NCI-H2081 treated with DMSO at 0.1 percent for 48 hours (cell line): ENCODE data around the gene PC.

Experiments
- DNase-seq: peaks from one replicate; lab custom pipeline; 2025; lab: John Stamatoyannopoulos, UW

The PC gene

DNA sequence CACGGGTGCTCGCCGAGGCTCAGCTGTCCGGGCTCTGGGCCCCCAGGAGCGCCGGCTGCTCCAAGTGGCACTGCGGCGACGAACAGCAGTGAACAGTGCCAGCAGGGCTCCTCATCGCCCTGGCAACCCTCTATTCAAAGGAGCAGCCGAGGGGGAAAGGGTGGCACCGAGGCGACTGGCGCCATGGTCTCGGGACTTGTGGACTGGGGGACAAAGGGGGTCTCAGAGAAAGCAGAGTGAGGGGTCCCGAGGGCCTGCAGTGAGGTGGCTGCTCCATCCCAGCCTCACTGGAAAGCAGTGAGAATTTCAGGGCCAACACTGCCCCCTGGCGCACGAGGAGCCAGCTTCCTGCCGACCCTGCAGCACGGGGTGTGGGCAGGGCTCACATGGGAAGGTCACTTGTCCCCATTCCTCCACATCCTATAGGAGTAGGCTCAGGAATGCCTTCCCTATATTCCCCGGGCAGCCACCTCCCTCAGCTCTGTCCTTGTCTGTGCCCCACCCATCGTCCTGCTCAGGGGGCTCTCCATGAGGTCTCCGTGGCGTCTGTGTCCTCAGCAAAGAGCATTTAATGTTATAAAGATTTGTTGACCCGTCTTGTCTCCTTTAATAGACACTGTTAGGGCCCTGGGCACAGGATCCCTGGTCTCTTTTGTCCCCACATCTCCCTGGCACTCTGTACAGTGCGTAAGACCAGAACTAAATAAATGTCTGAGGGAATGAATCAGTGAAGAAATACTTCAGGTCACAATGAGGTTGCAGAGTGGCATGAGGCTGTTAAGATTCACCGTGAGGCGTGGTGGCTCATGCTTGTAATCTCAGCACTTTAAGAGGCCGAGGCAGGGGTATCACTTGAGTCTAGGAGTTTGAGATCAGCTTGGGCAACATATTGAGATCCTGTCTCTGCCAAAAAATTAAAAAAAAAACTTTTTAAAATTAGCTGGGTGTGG lies 74.9 kb downstream of the PC start:
- DNase-seq, result no peak

DNA sequence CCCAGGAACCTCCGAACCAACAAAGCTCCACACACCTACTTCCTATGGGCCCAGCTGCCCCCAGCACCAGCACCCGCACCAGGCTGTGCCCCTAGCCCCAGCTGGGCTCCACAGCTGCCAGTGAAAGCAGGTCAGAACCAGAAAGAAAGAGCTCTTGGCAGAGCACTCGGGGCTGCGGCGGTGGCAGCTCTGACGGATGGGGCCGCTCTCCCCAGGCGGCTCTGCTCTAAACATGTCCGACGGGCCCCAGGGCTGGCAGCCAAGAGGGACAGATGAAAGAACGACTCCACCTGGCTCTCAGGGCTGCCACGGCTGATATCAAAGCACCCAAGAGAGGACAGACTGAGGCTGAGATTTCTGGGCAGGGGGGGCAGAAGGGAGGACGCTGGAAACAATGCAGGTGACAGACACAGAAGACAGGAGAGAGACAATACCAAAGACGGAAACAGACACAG lies 75.6 kb downstream of the PC start:
- DNase-seq, result peak; percentile 72

DNA sequence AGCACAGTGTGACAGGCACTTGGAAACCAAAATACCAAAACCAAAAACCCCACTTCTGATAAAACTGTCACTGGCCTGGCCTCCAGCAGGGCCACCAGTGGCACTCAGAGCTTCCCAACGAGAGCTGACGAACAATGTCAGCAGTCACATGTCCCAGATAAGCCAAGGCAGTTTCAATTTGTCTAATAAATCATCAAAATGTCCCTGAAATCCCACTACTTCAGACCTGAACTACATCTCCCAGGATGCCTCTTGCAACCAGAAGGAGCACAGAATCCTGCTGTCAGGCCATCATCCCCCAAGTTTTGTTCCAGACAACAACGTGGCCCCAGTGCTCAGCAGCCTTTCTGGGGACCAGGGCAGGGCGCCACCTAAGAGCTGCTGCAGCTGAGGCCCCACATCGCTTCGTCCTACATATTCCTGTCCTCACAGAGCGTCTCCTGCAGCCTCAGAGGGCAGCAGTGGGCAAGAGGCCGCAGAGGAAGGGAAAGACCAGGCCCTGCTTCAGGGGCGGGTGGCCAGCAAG lies 76.2 kb downstream of the PC start:
- no peak for DNase-seq

DNA sequence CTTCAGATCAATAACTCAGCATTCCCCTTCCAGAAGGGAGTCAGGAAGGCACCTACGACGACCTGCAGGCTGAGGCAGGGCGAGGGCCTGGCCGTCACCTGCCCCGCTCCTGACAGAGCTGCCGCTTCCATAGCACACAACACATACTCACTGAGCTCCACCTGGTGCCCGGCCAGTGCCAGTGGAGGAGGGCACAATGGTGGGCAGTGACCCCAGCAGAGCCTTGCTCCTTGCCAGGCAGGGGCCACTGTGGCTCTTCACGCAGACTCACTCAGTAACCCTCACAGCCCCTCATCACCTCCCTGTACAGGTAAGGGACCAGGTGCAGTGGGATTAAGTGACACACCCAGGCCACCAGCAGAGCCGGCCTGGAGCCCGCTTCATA lies 76.7 kb downstream of the PC start:
- no peak for DNase-seq

DNA sequence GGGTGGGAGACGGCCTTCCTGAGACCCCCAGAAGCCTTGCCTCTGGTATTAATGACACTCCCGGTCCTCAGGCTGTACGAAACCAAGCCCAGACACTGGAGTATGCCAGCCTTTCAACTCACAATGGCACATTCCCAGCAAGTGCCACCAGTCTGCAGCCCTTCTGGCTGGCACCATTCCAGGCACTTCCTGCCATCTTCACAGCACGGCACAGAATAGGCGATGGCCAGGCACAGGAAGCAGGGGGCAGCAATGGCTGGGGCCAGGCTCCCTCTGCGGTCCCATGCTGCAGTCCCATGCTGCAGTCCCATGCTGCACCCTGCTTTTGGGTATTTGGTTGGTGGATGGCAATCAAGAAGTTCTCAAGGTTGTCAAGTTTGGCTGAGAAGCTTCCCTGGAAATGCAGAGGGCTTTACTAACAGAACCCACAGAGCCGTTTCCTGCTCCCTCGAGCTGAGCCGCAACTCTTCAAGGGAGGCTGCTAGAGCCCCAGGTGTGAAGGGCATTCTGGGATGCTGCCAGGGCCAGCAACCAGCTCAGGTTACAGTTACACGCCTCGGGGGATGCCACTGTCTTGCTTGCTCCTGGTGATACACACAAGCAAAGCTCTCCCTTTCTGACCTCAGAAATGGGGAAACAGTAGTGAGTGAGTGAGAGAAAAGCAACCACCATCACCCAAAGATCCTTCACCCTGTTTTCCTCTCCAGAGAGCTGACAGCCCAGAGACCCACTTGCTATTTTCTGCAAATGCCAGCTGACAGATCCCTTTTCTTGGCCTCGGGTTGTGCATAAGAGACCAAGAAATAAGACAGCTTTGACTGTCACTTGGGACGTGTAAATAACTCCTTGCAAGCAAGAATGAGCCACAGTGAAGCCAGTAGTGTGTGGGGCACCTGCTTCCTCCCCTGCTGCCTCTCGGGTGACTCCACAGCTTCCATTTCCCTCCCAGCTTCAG lies 77.4 kb downstream of the PC start:
- DNase-seq, result peak; percentile 70

DNA sequence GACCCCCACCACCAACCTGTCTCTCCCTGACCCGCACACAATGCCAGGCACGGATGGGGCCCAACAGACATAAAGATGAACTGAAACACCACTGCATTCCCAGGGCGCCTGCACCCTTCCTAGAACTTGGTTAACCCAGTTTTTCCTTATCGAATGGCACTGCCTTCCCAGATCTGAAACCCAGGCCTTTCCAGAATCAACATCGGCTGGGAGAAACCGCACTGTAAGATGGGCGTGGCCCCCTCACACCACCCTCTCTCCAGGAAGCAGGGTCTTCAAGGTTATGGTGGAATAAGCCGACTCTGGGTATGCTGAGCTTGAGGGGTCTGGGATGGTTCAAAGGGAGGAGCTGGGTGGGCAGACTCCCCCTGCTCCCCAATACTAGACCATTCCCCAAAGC lies 78.2 kb downstream of the PC start:
- no peak for DNase-seq

DNA sequence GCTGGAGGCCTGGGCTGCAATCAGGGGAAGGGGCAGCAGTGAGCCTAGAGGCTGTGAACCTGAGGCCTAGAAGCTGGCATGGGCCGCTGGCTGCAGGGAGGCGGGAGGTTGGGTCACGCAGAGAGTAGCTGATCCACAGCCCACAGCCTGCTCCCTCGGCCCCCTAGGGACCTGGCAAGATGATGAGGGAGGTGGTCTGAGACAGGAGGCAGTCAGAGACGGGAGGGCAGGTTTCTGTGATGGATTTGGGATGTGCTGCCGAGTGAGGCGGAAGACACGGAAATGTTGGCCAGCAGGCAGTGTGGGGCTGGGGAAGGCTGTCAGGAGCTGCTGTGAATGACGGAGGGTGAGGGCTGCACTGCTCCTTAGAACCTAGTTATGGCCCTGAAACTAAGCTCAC lies 78.6 kb downstream of the PC start:
- no peak for DNase-seq

DNA sequence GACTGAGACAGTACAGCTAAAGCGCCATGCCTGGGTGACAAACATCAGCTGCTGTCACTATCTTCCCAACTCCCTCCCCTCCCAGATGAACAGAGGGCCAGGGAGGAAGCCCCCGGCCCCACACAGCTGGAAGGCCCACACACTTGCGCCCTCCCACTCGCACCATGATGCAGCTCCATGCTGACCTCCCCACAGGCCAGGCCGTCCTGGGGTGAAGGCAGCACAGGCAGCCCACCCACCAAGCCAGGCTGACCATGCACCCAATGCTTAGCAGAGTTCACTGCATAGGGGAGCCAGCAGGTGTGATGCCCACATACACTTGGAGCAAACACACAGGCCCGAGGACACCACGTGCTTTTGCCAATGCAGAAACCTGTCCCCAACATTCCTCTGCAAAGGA lies 79.2 kb downstream of the PC start:
- DNase-seq, result no peak

DNA sequence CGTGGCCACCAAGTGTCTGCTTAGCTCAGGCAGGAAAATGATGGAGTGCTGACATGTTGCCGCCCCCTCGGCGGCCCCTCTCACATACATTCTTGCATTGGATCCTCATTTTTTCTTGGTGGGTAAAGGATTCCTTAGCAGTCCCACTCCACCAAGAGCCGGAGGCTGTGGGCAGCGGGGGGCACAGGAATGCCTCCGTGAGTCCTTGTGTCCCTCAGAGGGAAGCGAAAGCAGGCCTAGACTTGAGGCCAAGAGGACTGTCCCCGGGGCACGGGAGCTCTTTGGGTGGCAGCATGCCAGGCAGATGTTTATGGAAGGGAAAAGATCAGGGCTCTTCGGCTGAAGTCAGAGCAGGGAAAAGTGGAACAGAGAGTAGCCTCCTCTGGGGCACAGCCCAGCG lies 79.7 kb downstream of the PC start:
- no peak for DNase-seq

DNA sequence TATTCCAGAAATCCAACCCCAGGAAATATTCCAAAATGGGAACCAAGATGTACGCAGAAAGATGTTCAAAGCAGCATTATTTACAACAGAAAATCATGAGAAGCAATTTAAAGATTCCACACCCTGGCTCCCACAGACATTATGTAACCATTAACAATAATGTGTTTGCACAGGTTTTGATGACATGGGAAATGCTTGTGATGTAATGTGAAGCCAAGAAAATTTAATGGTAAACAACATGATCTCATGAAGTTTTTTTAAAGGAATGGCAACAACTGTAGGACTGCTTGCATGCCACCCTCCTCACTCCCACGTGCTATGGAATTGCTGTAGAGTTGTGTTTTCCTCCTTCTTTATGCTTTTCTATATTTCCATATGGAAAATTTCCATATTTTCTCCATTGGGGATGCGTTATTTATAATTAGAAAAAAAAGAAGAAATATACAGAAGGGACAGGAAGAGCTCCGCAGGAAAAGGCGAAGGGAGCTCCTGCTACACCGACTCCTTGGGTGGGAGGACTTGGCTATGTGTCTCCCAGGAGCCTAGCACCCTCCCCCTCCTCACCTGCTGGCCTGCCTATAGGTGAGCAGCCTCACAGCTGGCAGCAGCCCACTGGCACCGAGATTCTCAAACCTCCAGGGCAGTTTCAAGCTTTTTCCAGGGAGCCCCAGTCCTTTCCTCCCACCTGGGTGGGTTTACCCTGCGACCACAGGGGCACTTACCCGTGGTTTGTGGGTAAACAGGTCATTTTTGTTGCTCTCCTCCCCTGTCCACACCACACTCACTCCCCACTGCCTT lies 80.4 kb downstream of the PC start:
- no peak for DNase-seq

DNA sequence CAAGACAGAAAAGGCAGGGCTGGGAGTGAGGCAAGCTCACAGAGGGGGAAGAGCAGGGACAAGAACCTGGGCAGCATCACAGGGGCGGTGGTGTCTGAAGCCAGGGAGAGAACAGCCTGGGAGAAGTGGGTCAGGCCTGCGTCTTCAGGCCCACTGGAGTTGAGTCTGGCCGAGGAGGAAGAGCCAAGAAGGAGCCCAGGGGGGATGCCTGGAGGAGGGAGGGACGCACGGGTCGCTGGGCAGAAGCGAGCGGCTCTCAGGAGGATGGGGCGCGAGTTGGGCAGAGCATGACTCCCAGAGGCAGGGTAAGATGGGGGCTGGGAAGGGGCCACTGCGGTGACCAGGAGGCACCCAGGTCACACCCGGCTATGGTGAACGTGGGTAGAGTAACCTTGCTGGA lies 82.8 kb downstream of the PC start:
- DNase-seq, result no peak

DNA sequence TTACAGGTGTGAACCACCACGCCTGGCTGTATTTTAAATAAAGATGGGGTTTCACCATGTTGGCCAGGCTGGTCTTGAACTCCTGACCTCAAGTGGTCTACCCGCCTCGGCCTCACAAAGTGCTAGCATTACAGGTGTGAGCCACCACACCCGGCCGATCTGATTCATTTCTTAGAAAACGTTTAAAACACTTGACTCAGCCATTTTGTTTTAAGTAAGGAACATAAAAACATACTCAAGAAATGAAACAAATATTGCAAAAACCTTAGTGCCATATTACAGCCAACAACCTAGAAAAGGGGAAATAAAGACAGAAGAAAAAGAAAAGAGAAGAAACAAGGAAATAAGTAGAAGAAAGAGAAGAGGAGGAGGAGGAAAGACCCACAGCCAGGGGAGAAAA lies 84.0 kb downstream of the PC start:
- DNase-seq, result no peak

DNA sequence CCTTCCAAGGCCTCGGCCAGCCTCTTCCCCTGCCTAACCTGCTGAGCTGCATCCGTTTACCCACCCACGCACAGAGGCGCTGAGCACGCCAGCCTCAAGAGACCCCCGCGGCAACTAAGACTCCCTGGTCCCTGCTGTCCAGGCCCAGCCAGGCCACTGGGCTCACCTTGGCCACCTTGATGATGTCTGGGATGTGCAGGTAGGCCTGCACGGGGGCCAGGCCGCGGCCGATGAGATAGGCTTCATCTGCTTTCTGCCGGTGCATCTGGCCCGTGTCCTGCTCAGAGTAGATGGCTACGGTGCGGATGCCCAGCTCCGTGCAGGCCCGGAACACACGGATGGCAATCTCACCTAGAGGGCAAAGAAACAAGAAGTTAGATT lies 86.7 kb downstream of the PC start:
- no peak for DNase-seq

DNA sequence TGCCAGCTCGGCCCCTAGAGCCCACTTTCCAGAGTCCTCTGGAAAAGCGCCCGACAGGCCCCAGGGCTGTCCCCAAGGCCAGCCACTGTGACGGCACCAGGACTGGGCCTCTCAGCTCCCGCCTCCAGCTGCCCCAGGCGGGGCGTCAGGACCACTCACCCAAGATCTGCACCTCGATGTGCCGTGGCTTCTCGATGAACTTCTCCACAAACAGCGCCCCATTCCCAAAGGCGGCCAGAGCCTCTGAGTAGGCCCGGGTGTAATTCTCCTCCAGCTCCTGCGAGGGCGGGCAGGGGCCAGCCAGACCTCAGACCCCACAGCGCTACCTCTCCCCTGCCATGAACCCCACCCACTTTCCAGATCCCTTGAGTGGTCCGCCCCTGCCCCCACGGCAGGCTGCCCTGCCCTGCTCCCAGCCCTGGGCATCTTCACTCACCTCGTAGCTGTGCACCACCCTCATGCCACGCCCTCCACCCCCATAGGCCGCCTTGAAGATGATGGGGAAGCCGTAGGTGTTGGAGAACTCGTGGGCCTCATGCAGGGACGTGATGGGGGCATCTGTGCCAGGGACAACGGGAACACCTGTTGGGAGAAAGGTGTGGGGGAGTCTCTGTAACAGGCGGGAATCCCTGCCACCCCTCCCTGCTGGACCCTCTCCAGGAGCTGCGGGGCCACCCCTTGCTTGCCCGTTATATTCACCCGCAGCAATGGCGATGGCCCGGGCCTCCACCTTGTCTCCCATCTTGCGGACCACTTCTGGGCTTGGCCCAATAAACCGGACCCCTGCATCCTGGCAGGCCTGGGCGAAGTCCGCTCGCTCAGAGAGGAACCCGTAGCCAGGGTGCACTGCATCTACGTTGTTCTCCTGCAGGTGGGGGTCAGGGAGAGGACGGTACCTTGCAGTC lies 87.3 kb downstream of the PC start:
- no peak for DNase-seq

DNA sequence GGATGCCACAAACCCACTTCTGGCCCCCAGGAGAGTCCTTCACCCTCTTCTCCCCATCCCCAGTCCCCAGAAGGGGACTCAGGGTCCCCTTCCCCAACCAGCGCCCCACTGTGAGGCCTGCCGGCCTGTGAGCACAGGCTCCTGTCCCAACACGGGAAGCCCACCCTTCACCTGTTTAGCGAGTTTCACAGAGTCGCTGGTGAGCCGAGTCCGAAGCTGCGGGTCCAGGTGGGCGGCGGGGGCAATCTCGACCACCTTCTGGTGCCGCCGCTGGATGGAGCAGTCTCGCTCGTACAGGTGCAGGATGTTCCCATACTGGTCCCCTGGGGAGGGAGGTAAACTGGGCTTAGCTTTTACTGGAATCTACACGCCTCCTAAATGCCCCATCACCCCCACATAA lies 88.1 kb downstream of the PC start:
- DNase-seq, result no peak

DNA sequence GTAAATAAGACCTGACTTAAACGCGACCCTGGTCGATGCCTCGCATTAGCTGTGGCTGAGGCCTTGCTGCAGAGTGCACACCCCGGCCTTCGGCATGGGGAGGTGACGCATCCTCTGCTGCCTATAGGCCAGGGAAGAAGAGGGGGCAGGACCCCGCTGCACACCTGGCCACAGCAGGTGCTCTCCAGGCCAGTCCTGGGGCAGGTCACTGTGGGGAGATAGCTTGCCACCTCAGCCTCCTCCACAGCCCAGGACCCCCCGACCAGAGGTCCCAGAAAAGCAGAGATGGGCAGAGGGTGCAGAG lies 88.7 kb downstream of the PC start:
- no peak for DNase-seq

DNA sequence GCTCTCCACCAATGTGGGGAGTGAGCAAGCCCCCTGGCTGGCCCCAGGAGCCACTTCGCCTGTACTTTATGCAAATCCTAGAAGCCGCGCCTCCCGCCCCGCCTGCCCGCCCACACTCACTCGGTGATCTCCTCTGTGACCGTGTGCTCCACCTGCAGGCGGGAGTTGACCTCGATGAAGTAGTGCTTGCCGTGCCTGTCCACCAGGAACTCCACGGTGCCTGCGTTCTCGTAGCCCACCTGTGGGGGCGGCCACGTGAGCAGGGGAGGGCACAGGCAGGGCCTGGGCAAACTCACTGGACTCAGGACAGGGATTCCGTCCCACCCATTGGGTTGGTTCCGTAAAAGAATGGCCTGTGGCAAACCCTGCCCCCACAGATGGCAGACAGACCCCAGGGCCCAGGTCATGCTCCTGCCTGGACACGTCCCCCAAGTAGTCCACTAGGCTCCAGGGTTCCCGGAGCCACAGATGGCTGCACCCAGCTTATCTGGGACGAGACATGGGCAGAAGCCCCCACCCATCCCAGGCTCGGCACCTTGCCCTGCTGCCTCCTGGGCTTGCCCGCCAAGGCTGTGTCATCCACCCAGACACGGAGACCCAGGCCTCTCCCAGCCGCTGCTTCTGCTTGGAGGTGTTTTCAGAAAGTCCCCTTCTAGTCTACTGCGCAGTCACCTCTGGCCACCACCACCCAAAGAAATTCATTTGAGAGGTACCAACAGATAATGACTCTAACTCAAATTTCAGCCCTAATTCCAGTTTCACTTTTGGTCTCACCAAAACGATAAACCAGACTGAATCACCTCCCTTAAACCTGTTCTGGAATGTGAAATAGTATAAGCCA lies 89.2 kb downstream of the PC start:
- DNase-seq, result no peak

DNA sequence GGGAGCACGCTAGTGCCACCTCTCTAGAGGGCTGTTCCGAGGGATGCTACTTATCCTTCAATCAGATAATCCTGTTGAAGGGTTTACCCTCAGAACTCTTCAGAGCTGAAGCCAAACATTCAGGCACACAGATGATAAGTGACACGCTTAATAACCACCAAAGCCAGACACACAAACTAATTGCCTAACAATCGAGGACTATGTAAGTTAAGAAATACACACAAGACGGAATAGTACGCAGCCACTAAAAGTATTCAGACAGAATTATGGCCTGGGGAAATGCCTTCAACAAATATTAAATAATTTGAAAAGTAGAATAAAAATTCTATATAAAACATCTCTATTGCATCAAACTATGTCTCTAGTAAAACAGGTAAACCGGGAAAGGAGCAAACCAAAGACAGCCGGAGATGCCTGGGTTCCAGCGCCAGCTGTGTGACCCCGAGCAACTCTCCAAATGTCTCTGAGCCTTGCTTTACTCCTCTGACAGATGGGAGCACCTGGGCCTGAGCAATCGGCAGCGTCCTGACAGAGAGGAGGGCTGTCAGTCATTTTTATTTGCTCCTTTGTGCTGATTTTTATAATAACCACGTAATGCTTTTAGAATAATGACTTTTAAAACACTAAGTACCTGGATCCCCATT lies 90.0 kb downstream of the PC start:
- DNase-seq, result no peak

DNA sequence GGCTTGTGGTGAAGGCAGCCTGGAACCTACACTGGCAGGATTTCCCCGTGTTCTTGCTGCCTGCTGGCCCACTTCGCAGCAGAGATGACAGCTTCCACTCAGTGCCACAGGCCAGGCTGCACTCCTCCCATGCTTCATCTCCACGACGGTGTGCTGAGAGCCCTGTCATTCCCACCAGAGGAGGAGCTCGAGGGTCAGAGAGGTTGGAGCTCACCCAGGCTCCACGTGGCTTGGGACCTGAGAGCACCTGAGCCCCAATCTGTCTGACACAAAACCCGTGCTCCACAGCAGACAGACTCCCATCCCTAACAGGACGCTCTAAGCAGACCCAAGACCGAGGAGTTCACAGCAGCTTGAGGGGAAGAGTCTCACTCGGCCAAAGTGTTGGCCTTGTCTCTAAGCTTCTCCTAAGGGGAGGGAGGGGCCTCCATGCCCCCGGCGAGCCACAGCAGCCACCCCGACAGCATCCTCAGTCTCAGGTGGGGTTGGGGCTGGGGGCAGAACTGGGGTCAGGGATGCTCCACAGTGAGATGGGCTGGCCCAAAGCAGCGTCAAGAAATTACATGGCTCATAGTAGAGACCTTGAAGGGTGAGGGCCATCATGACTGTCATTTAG lies 90.7 kb downstream of the PC start:
- DNase-seq, result no peak
